Hematopoietic multipotent progenitor cell treated with erythropoietin and hydrocortisone succinate and interleukin-3 and kit ligand, for 17 days (in vitro differentiated cells): ENCODE measurements around the gene GGA3.
"Not testable (repeated sequence)": the region's sequence is repeated elsewhere in the genome, so short reads cannot be mapped to it uniquely, and the experiment has no call there.

Experiments
- DNase-seq: peaks from one replicate; pipeline ENCODE4 v3.0.0-alpha.2; 2015; ENCODE audit warnings: low spot score

Gene GGA3

GRCh38 chr17:75261336-75262111, at the start of gene GGA3, which contains the start of gene MRPS7:
GGA3 (minus strand) TSS chr17:75261606; CDS start chr17:75261587, 19 bp downstream.
MRPS7 (plus strand) TSS chr17:75261879; CDS start chr17:75261901, 22 bp downstream.
- DNase-seq = peak; percentile 97

- DNase-seq = no peak
These were observed 47.6 kb upstream of the GGA3 start for GRCh38 chr17:75308732-75309629.

- no peak for DNase-seq
These were observed 46.7 kb upstream of the GGA3 start for GRCh38 chr17:75307957-75308731.

- DNase-seq = no peak
These were observed 40.2 kb upstream of the GGA3 start for GRCh38 chr17:75301502-75302206.

GRCh38 chr17:75301049-75301448, 39.6 kb upstream of the GGA3 start:
- DNase-seq = no peak

- DNase-seq = no peak
These were observed 38.9 kb upstream of the GGA3 start for GRCh38 chr17:75300280-75300679.

GRCh38 chr17:75295201-75296158, 34.1 kb upstream of the GGA3 start:
- no peak for DNase-seq

GRCh38 chr17:75292810-75293448, 31.5 kb upstream of the GGA3 start:
- DNase-seq = not testable (repeated sequence)

- DNase-seq = no peak
These were observed 28.5 kb upstream of the GGA3 start for GRCh38 chr17:75289832-75290337.

- peak; percentile 96 for DNase-seq
These were observed 27.9 kb upstream of the GGA3 start, which contains the start of gene SLC25A19 for GRCh38 chr17:75289115-75289831. SLC25A19 (minus strand) TSS chr17:75289433; CDS start chr17:75286764, 2,669 bp downstream.

- DNase-seq = no peak
These were observed 27.3 kb upstream of the GGA3 start for GRCh38 chr17:75288770-75289114.

- DNase-seq = no peak
These were observed 27.0 kb upstream of the GGA3 start for GRCh38 chr17:75288359-75288758.

GRCh38 chr17:75287221-75287620, 25.8 kb upstream of the GGA3 start:
- no peak for DNase-seq

- no peak for DNase-seq
These were observed 23.7 kb upstream of the GGA3 start for GRCh38 chr17:75285123-75285522.

GRCh38 chr17:75280189-75280588, 18.8 kb upstream of the GGA3 start:
- not testable (repeated sequence) for DNase-seq

GRCh38 chr17:75277664-75278071, 16.3 kb upstream of the GGA3 start:
- DNase-seq = no peak

GRCh38 chr17:75273977-75274708, 12.7 kb upstream of the GGA3 start:
- no peak for DNase-seq

GRCh38 chr17:75272848-75273184, 11.4 kb upstream of the GGA3 start:
- DNase-seq = no peak
